Endothelial cell (in vitro differentiated cells): Measurements from ENCODE around the gene HDAC5. TPM values are rescaled to one million over a fixed set of nuclear protein-coding genes. Genes with fewer than 3 reads are reported as not detected.

ENCODE experiments used
- DNase-seq: peaks from one replicate; pipeline ENCODE4 v3.0.0; 2021; ENCODE audit warnings: low spot score
- H3K27ac Mint-ChIP-seq: one replicate; pipeline ENCODE4 v1.8.0; 2021; ENCODE audit warnings: mixed read lengths, inconsistent platforms; ENCODE audit not compliant: unreplicated experiment
- H3K27me3 Mint-ChIP-seq: one replicate; pipeline ENCODE4 v1.8.0; 2021; ENCODE audit warnings: mild to moderate bottlenecking, moderate library complexity, mixed read lengths, inconsistent platforms; ENCODE audit not compliant: unreplicated experiment
- H3K36me3 Mint-ChIP-seq: one replicate; pipeline ENCODE4 v1.8.0; 2021; ENCODE audit warnings: mild to moderate bottlenecking, low read depth, mixed read lengths, inconsistent platforms; ENCODE audit not compliant: unreplicated experiment
- H3K4me1 Mint-ChIP-seq: one replicate; pipeline ENCODE4 v1.8.0; 2021; ENCODE audit warnings: mild to moderate bottlenecking, mixed read lengths, inconsistent platforms; ENCODE audit not compliant: unreplicated experiment
- H3K4me3 Mint-ChIP-seq: one replicate; pipeline ENCODE4 v1.8.0; 2021; ENCODE audit warnings: mild to moderate bottlenecking, mixed read lengths, inconsistent platforms; ENCODE audit not compliant: unreplicated experiment
- H3K9me3 Mint-ChIP-seq: one replicate; pipeline ENCODE4 v1.8.0; 2021; ENCODE audit warnings: mixed read lengths, inconsistent platforms; ENCODE audit not compliant: unreplicated experiment
- total RNA-seq: library from RNA; stranded (reverse); fragmentation: NEBNext Ultra II Directional; extraction: Animal tissue kit (Norgen Biotek cat#: 25700); gene quantifications from one replicate; pipeline ENCODE4 v1.2.1, GENCODE V29; 2021; ENCODE audit not compliant: unreplicated experiment
- TF ChIP-seq, protein P1 (sequence below): fragments of 200-600 bp; sonication (generic); IDR thresholded peaks from one replicate; pipeline ENCODE4 v1.5.0; 2021; ENCODE audit warnings: antibody characterized with exemption; ENCODE audit not compliant: unreplicated experiment

Gene HDAC5
- total RNA-seq, 1 donor from 2014 or later, result 51.4 TPM

DNA sequence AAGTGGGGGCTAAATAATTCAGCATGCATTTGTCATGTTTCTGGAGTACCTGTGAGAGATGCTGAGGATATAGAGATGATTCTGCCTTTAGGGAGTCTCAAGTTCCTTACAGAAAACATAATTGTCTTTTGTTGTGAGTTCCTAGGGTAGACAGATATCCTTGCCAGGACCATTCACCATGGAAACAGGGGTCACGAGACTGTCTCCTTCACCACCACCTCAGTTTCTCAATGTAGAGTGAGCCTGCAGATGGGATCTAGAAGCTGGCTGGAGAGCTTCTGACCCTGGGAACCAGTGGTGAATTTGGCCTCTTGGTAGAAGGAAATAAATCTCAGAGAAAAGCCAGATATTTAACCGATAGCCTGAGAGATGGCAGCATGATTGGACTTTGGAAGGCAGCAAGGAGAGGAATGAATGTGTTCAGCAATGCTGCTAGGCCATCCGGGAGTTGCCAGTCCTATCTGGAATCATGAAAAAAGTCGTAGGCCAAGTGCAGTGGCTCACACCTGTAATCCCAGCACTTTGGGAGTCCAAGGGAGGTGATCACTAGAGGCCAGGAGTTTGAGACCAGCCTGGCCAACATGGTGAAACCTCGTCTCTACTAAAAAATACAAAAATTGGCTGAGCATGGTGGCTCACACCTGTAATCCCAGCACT lies 7.4 kb upstream of the HDAC5 start:
- Mint-ChIP-seq H3K27me3 (no peaks in the 10 kb centered on the region), H3K9me3 (no peaks in the 10 kb centered on the region), H3K4me1 (peaks cover 15% of the 10 kb centered on the region), H3K36me3 (no peaks in the 10 kb centered on the region), H3K4me3 (no peak overlapping the region), H3K27ac (no peak overlapping the region)
- TF ChIP-seq, protein P1, sequence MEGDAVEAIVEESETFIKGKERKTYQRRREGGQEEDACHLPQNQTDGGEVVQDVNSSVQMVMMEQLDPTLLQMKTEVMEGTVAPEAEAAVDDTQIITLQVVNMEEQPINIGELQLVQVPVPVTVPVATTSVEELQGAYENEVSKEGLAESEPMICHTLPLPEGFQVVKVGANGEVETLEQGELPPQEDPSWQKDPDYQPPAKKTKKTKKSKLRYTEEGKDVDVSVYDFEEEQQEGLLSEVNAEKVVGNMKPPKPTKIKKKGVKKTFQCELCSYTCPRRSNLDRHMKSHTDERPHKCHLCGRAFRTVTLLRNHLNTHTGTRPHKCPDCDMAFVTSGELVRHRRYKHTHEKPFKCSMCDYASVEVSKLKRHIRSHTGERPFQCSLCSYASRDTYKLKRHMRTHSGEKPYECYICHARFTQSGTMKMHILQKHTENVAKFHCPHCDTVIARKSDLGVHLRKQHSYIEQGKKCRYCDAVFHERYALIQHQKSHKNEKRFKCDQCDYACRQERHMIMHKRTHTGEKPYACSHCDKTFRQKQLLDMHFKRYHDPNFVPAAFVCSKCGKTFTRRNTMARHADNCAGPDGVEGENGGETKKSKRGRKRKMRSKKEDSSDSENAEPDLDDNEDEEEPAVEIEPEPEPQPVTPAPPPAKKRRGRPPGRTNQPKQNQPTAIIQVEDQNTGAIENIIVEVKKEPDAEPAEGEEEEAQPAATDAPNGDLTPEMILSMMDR, result no peak
- no peak for DNase-seq

DNA sequence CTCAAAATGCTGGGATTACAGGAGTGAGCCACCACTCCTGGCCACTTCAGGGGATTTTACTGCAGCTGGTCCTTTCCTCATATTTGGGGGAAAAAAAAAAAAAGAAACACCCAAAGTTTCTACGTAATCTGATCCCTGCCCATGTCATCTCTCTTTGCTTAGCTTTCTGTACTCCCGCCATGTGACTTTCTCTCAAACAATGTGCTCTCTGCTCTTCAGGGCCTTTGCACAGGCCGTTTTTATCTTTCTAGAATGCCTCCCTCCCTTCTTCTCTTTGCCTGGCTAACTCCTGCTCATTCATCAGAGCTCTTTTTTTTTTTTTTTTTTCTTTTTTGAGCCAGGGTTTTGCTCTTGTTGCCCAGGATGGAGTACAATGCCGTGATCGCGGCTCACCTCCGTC lies 4.9 kb upstream of the HDAC5 start:
- Mint-ChIP-seq H3K27ac (no peak overlapping the region), H3K9me3 (no peaks in the 10 kb centered on the region), H3K4me1 (peaks cover 8% of the 10 kb centered on the region), H3K27me3 (no peaks in the 10 kb centered on the region), H3K36me3 (no peaks in the 10 kb centered on the region), H3K4me3 (no peak overlapping the region)
- no peak for DNase-seq
- TF ChIP-seq, protein P1, result no peak

DNA sequence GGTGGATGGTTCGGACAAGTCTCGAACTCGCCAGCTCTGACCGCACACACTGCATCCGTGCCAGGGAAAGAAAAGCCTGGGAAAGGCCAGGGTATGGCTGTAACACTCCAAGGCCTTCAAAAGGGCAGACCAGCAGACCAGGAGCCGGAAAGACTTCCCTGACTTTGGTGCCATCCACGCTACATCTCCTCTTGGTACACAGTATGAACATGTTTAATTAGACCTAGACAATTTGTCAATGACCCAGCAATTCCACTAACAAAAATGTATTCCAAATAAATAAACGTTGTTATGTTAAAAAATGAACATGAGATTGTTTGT lies 637 bp upstream of the HDAC5 start:
- peak overlapping the region; percentile 77 for H3K4me3 Mint-ChIP-seq
- no peaks in the 10 kb centered on the region for H3K36me3 Mint-ChIP-seq
- DNase-seq, result no peak
- H3K9me3 Mint-ChIP-seq, result no peaks in the 10 kb centered on the region
- H3K27me3 Mint-ChIP-seq, result peaks cover 5% of the 10 kb centered on the region
- TF ChIP-seq, protein P1, result no peak
- peak overlapping the region; percentile 33 for H3K27ac Mint-ChIP-seq
- H3K4me1 Mint-ChIP-seq, result peaks cover 18% of the 10 kb centered on the region

DNA sequence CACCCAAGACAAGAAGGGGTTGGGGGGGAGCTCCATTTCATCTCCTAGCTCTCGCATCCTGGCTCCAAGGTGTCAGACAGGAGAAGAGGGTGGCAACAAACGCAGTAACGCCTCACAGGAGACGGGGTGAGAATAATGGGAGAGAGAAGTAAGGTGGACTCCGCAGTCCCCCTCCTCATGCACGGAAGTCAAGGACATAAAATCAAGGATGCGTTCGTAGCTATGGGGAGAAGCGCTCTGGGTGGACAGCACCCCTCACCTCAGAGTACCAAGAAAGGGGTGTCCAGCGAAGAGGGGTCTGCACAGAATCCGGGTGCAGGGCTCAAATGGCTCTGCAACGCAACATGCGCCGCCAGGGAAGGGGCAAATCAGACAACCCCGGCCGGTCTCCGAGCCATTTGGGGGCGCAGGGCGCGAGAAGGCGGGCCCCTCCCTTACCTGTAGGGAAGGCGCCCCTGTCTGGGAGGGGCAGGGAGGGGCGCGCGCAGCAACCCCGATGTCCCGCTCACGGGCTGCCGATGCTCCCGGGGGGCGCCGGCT lies 555 bp downstream of the HDAC5 start:
- H3K9me3 Mint-ChIP-seq, result no peaks in the 10 kb centered on the region
- TF ChIP-seq, protein P1, result no peak
- peak overlapping the region; percentile 95 for H3K4me3 Mint-ChIP-seq
- DNase-seq, result no peak
- H3K27me3 Mint-ChIP-seq, result peaks cover 6% of the 10 kb centered on the region
- peak overlapping the region; percentile 80 for H3K27ac Mint-ChIP-seq
- peaks cover 6% of the 10 kb centered on the region for H3K36me3 Mint-ChIP-seq
- H3K4me1 Mint-ChIP-seq, result peaks cover 26% of the 10 kb centered on the region

DNA sequence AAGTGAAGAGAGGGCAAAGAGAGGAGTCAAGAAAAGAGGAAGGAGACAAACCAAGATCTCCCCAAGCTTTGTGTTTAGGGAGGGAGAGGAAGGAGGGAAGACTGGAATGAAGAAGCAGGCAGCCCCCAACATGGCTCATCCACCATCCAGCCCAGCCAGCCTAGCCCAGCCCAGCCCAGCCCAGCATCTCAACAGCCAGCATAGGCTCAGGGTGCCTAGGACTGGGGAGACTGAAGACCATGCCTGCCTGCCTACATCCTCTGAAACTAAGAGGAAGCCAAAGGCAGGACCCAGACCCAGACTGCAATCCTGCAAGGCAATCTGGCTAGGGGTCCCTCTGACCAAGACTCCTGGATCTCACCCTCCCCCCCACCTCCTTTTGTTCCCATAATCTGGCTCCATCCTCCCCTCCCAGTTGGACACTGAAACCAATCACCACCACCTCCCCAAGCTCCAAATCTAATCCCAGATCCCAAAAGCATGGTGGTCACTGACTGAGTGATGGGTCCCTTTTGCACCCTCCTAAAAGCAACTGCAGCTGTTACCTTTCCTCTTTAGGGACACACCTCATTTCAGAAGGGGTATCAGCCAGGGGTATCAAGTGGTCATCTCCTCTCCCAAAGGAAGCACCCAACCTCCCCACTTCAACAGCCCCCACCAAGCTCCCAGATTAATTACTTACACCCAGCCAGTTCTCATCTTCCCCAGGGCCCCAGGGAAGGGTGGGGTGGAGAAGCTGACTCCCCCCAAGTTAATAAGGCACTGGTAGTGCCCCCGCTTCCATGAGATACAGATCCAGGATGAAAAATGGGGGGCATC lies 1.2 kb downstream of the HDAC5 start:
- Mint-ChIP-seq H3K36me3 (peaks cover 6% of the 10 kb centered on the region), H3K4me3 (peak overlapping the region; percentile 95), H3K4me1 (peaks cover 29% of the 10 kb centered on the region), H3K9me3 (no peaks in the 10 kb centered on the region), H3K27me3 (peaks cover 6% of the 10 kb centered on the region), H3K27ac (peak overlapping the region; percentile 80)
- DNase-seq, result no peak
- TF ChIP-seq, protein P1, result no peak
